CD4-positive, CD25-positive, alpha-beta regulatory T cell (primary cell): ENCODE measurements around the gene RNF44. TPM values are rescaled to one million over a fixed set of nuclear protein-coding genes. Genes with fewer than 3 reads are reported as not detected.
A peak's percentile ranks its signal among the peaks of the same experiment; 100 is the strongest.

Experiments
- ATAC-seq, 2 donors: fragments of 150-1000 bp; cut with Tn5 transposase; one replicate each; pipeline ENCODE4 v1.10.0; 2021; ENCODE audit warnings: low read depth in 2 of 2, moderate number of reproducible peaks in 2 of 2, moderate library complexity in 1 of 2
- DNase-seq, 3 donors: peaks; one replicate each; pipeline versions ENCODE4 v3.0.0 to v3.0.0-alpha.2; 2012 to 2022; ENCODE audit warnings: mixed read lengths in 1 of 3
- H3K27ac ChIP-seq: one replicate; pipeline ENCODE4 v1.7.0; 2013; ENCODE audit warnings: mild to moderate bottlenecking, low read length; ENCODE audit not compliant: insufficient read depth, poor library complexity, severe bottlenecking
- H3K27me3 ChIP-seq: one replicate; pipeline ENCODE4 v1.7.0; 2013; ENCODE audit warnings: low read length; ENCODE audit not compliant: control insufficient read depth, insufficient read depth
- H3K36me3 ChIP-seq: one replicate; pipeline ENCODE4 v1.7.0; 2013; ENCODE audit warnings: mild to moderate bottlenecking, low read length, moderate library complexity; ENCODE audit not compliant: control insufficient read depth, insufficient read depth
- H3K4me1 ChIP-seq: 2 replicates; pipeline ENCODE4 v1.7.0; 2013; ENCODE audit warnings: mild to moderate bottlenecking, low read length; ENCODE audit not compliant: insufficient read depth, control insufficient read depth, poor library complexity, severe bottlenecking
- H3K4me3 ChIP-seq: one replicate; pipeline ENCODE4 v1.7.0; 2013; ENCODE audit warnings: low read depth, mild to moderate bottlenecking, low read length, moderate library complexity
- H3K9me3 ChIP-seq, 2 experiments: 1 replicate in 1 of 2; 2 replicates in 1 of 2; pipeline ENCODE4 v1.7.0; 2013; ENCODE audit warnings: low read length in 2 of 2, mild to moderate bottlenecking in 1 of 2, moderate library complexity in 1 of 2; ENCODE audit not compliant: control insufficient read depth in 2 of 2
- H3K27ac Mint-ChIP-seq, 3 donors: one replicate each; pipeline ENCODE4 v1.8.0; 2020 to 2022; ENCODE audit warnings: mild to moderate bottlenecking in 3 of 3, mixed read lengths in 3 of 3, moderate library complexity in 2 of 3
- H3K27me3 Mint-ChIP-seq: one replicate; pipeline ENCODE4 v1.8.0; 2022; ENCODE audit warnings: mild to moderate bottlenecking, mixed read lengths
- H3K36me3 Mint-ChIP-seq: one replicate; pipeline ENCODE4 v1.8.0; 2020; ENCODE audit warnings: mixed read lengths
- H3K4me1 Mint-ChIP-seq, 4 donors: one replicate each; pipeline ENCODE4 v1.8.0; 2020 to 2022; ENCODE audit warnings: mixed read lengths in 4 of 4, mild to moderate bottlenecking in 1 of 4
- H3K4me3 Mint-ChIP-seq, 4 donors: one replicate each; pipeline ENCODE4 v1.8.0; 2020 to 2022; ENCODE audit warnings: mild to moderate bottlenecking in 4 of 4, mixed read lengths in 4 of 4, moderate library complexity in 3 of 4
- H3K9me3 Mint-ChIP-seq, 7 donors: one replicate each; pipeline ENCODE4 v1.8.0; 2020 to 2022; ENCODE audit warnings: mixed read lengths in 7 of 7, mild to moderate bottlenecking in 3 of 7, moderate library complexity in 2 of 7
- polyA plus RNA-seq, 4 donors: library from polyadenylated mRNA; unstranded; fragments of 300-500 nt; fragmentation: Illumina TruSeq; gene quantifications; one replicate each; pipeline ENCODE4 v1.2.3, GENCODE V29; 2021
- total RNA-seq: library from RNA; stranded (reverse); gene quantifications from one replicate; pipeline ENCODE4 v1.2.3, GENCODE V29; 2022

RNF44 gene
- total and polyA plus RNA-seq, 5 donors from 2014 or later = 2.3 to 268 (median 3.8) TPM

GRCh38 chr5:176508603-176509002 is 28.6 kb downstream of the RNF44 start:
- Mint-ChIP-seq H3K4me3 (no peak overlapping the region), H3K36me3 (peaks cover 36% of the 10 kb centered on the region), H3K27me3 (no peaks in the 10 kb centered on the region), H3K27ac (peak overlapping the region in 1 of 3 donors; percentile 48), H3K4me1 (peaks cover 2 to 11% (median 6%) of the 10 kb centered on the region in 4 donors), H3K9me3 (no peaks in the 10 kb centered on the region)
- peaks cover 46% of the 10 kb centered on the region for H3K36me3 ChIP-seq
- H3K27me3 ChIP-seq = no peaks in the 10 kb centered on the region
- H3K27ac ChIP-seq = no peak overlapping the region
- H3K4me1 ChIP-seq = no peaks in the 10 kb centered on the region
- ATAC-seq (no peak), DNase-seq (no peak)
- no peak overlapping the region for H3K4me3 ChIP-seq
- no peaks in the 10 kb centered on the region for H3K9me3 ChIP-seq

- Histone ChIP-seq H3K9me3 (no peaks in the 10 kb centered on the region), H3K36me3 (peaks cover 48% of the 10 kb centered on the region), H3K27ac (no peak overlapping the region), H3K4me3 (no peak overlapping the region), H3K27me3 (no peaks in the 10 kb centered on the region), H3K4me1 (no peaks in the 10 kb centered on the region)
- peaks cover 36% of the 10 kb centered on the region for H3K36me3 Mint-ChIP-seq
- H3K4me3 Mint-ChIP-seq = no peak overlapping the region
- ATAC-seq = no peak
- no peak for DNase-seq
- peaks cover 2 to 11% (median 6%) of the 10 kb centered on the region in 4 donors for H3K4me1 Mint-ChIP-seq
- H3K27ac Mint-ChIP-seq = peak overlapping the region in 2 of 3 donors; percentile 15 to 22
- no peaks in the 10 kb centered on the region for H3K27me3 Mint-ChIP-seq
- H3K9me3 Mint-ChIP-seq = no peaks in the 10 kb centered on the region
Observed at GRCh38 chr5:176507911-176508310, 29.3 kb downstream of the RNF44 start.

- no peak overlapping the region for H3K4me3 Mint-ChIP-seq
- H3K36me3 Mint-ChIP-seq = peaks cover 53% of the 10 kb centered on the region
- Histone ChIP-seq H3K36me3 (peaks cover 81% of the 10 kb centered on the region), H3K4me3 (no peak overlapping the region), H3K27ac (no peak overlapping the region), H3K4me1 (no peaks in the 10 kb centered on the region), H3K9me3 (no peaks in the 10 kb centered on the region), H3K27me3 (no peaks in the 10 kb centered on the region)
- H3K9me3 Mint-ChIP-seq = no peaks in the 10 kb centered on the region
- no peaks in the 10 kb centered on the region for H3K27me3 Mint-ChIP-seq
- DNase-seq (no peak), ATAC-seq (no peak)
- peaks cover 0 to 11% (median 4%) of the 10 kb centered on the region in 4 donors for H3K4me1 Mint-ChIP-seq
- H3K27ac Mint-ChIP-seq = no peak overlapping the region
Observed at GRCh38 chr5:176503496-176503895, 33.7 kb downstream of the RNF44 start.

GRCh38 chr5:176501333-176501732 is 35.9 kb downstream of the RNF44 start:
- H3K36me3 ChIP-seq = peaks cover 80% of the 10 kb centered on the region
- no peaks in the 10 kb centered on the region for H3K4me1 ChIP-seq
- no peak overlapping the region for H3K27ac ChIP-seq
- H3K4me3 ChIP-seq = no peak overlapping the region
- H3K27ac Mint-ChIP-seq = peak overlapping the region in 1 of 3 donors; percentile 9
- H3K4me3 Mint-ChIP-seq = no peak overlapping the region
- DNase-seq = no peak
- no peaks in the 10 kb centered on the region for H3K9me3 Mint-ChIP-seq
- H3K4me1 Mint-ChIP-seq = peaks cover 0 to 11% (median 6%) of the 10 kb centered on the region in 4 donors
- no peaks in the 10 kb centered on the region for H3K9me3 ChIP-seq
- no peaks in the 10 kb centered on the region for H3K27me3 Mint-ChIP-seq
- no peaks in the 10 kb centered on the region for H3K27me3 ChIP-seq
- H3K36me3 Mint-ChIP-seq = peaks cover 50% of the 10 kb centered on the region
- ATAC-seq = no peak

GRCh38 chr5:176500511-176500910 is 36.7 kb downstream of the RNF44 start:
- Mint-ChIP-seq H3K4me1 (peaks cover 0 to 8% (median 5%) of the 10 kb centered on the region in 4 donors), H3K27me3 (no peaks in the 10 kb centered on the region), H3K27ac (no peak overlapping the region), H3K4me3 (no peak overlapping the region), H3K9me3 (no peaks in the 10 kb centered on the region), H3K36me3 (peaks cover 51% of the 10 kb centered on the region)
- DNase-seq = no peak
- H3K27me3 ChIP-seq = no peaks in the 10 kb centered on the region
- H3K27ac ChIP-seq = no peak overlapping the region
- no peak for ATAC-seq
- H3K4me1 ChIP-seq = no peaks in the 10 kb centered on the region
- H3K9me3 ChIP-seq = no peaks in the 10 kb centered on the region
- peaks cover 85% of the 10 kb centered on the region for H3K36me3 ChIP-seq
- no peak overlapping the region for H3K4me3 ChIP-seq

GRCh38 chr5:176499273-176499672 is 37.9 kb downstream of the RNF44 start:
- Histone ChIP-seq H3K27me3 (no peaks in the 10 kb centered on the region), H3K4me1 (no peaks in the 10 kb centered on the region), H3K27ac (no peak overlapping the region), H3K36me3 (peaks cover 85% of the 10 kb centered on the region), H3K9me3 (no peaks in the 10 kb centered on the region), H3K4me3 (no peak overlapping the region)
- Mint-ChIP-seq H3K36me3 (peaks cover 43% of the 10 kb centered on the region), H3K27ac (no peak overlapping the region), H3K4me3 (no peak overlapping the region), H3K27me3 (no peaks in the 10 kb centered on the region), H3K4me1 (peaks cover 0 to 4% (median under 1%) of the 10 kb centered on the region in 4 donors), H3K9me3 (no peaks in the 10 kb centered on the region)
- DNase-seq (no peak), ATAC-seq (no peak)

GRCh38 chr5:176497852-176498251 is 39.4 kb downstream of the RNF44 start:
- H3K36me3 ChIP-seq = peaks cover 91% of the 10 kb centered on the region
- no peak overlapping the region for H3K27ac ChIP-seq
- no peaks in the 10 kb centered on the region for H3K27me3 Mint-ChIP-seq
- no peaks in the 10 kb centered on the region for H3K9me3 Mint-ChIP-seq
- no peak overlapping the region for H3K4me3 ChIP-seq
- ATAC-seq = no peak
- H3K27ac Mint-ChIP-seq = no peak overlapping the region
- H3K36me3 Mint-ChIP-seq = peaks cover 53% of the 10 kb centered on the region
- no peak overlapping the region for H3K4me3 Mint-ChIP-seq
- DNase-seq = no peak
- H3K4me1 Mint-ChIP-seq = peaks cover 0 to 4% (median 1%) of the 10 kb centered on the region in 4 donors
- no peaks in the 10 kb centered on the region for H3K4me1 ChIP-seq
- no peaks in the 10 kb centered on the region for H3K9me3 ChIP-seq
- no peaks in the 10 kb centered on the region for H3K27me3 ChIP-seq

- H3K27me3 Mint-ChIP-seq = no peaks in the 10 kb centered on the region
- H3K4me1 Mint-ChIP-seq = peaks cover 20 to 25% (median 21%) of the 10 kb centered on the region in 4 donors
- peak overlapping the region in 1 of 3 donors; percentile 65 for H3K27ac Mint-ChIP-seq
- H3K4me3 Mint-ChIP-seq = peak overlapping the region in 1 of 4 donors; percentile 60
- peaks cover 61% of the 10 kb centered on the region for H3K36me3 Mint-ChIP-seq
- Histone ChIP-seq H3K9me3 (no peaks in the 10 kb centered on the region), H3K27ac (no peak overlapping the region), H3K4me1 (peaks cover 20% of the 10 kb centered on the region), H3K27me3 (no peaks in the 10 kb centered on the region), H3K36me3 (peaks cover 76% of the 10 kb centered on the region), H3K4me3 (no peak overlapping the region)
- ATAC-seq (no peak), DNase-seq (no peak)
- no peaks in the 10 kb centered on the region for H3K9me3 Mint-ChIP-seq
Observed at GRCh38 chr5:176492431-176492830, 44.8 kb downstream of the RNF44 start.
